HL-60 (cell line): Measurements from ENCODE around the gene KCTD14.

Experiments used
- DNase-seq, 2 experiments: peaks; one replicate each; pipeline ENCODE4 v3.0.0-alpha.2; 2010 to 2020; ENCODE audit warnings: low read depth in 1 of 2, low spot score in 1 of 2
- H3K27ac ChIP-seq: fragments of 250-450 bp; sonication (Bioruptor Pico); replicated peaks from 2 replicates; pipeline ENCODE4 v1.5.1; 2020; ENCODE audit warnings: mild to moderate bottlenecking, moderate library complexity
- H3K27me3 ChIP-seq: fragments of 250-450 bp; sonication (Bioruptor Pico); 2 replicates; pipeline ENCODE4 v1.5.1; 2021; ENCODE audit warnings: mild to moderate bottlenecking, moderate library complexity; ENCODE audit not compliant: insufficient read depth, poor library complexity, severe bottlenecking
- H3K4me3 ChIP-seq: replicated peaks from 2 replicates; pipeline ENCODE4 v1.5.1; 2011; ENCODE audit warnings: mild to moderate bottlenecking, control low read depth, low read length; ENCODE audit not compliant: insufficient read depth
- CTCF ChIP-seq: IDR thresholded peaks from one replicate; pipeline ENCODE4 v1.5.1; 2011; ENCODE audit warnings: low read length, control low read depth, inconsistent platforms; ENCODE audit not compliant: insufficient read depth
- GABPA ChIP-seq: IDR thresholded peaks from 2 replicates; pipeline ENCODE4 v1.6.1; 2012; ENCODE audit warnings: low read depth
- POLR2AphosphoS5 ChIP-seq: IDR thresholded peaks from 2 replicates; pipeline ENCODE4 v1.6.1; 2012; ENCODE audit warnings: low read depth
- REST ChIP-seq: IDR thresholded peaks from 2 replicates; pipeline ENCODE4 v1.6.1; 2012; ENCODE audit warnings: low read depth; ENCODE audit not compliant: insufficient replicate concordance
- SPI1 ChIP-seq: IDR thresholded peaks from 2 replicates; pipeline ENCODE4 v1.6.1; 2012; ENCODE audit warnings: low read depth, mild to moderate bottlenecking, borderline replicate concordance

KCTD14 gene

GRCh38 chr11:78010304-78010703 is 12.8 kb downstream of the KCTD14 start:
- no peak overlapping the region for H3K4me3 ChIP-seq

GRCh38 chr11:78009062-78009461 is 14.0 kb downstream of the KCTD14 start:
- no peak overlapping the region for H3K4me3 ChIP-seq
- no peaks in the 10 kb centered on the region for H3K27me3 ChIP-seq
- no peak for DNase-seq
- H3K27ac ChIP-seq = no peak overlapping the region
- TF ChIP-seq CTCF (no peak), GABPA (no peak), SPI1 (no peak), REST (no peak), POLR2AphosphoS5 (no peak)

More at GRCh38 chr11:78010304-78010703, 12.8 kb downstream of the KCTD14 start:
- no peak for DNase-seq
- no peak overlapping the region for H3K27ac ChIP-seq
- TF ChIP-seq GABPA = no peak
- no peak for TF ChIP-seq REST
- TF ChIP-seq SPI1 = no peak
- TF ChIP-seq POLR2AphosphoS5 = no peak
- no peak for TF ChIP-seq CTCF
- no peaks in the 10 kb centered on the region for H3K27me3 ChIP-seq

GRCh38 chr11:78000193-78000592 is 22.9 kb downstream of the KCTD14 start:
- DNase-seq = peak; percentile 21 to 55
- no peaks in the 10 kb centered on the region for H3K27me3 ChIP-seq
- TF ChIP-seq GABPA (no peak), REST (no peak), CTCF (peak; percentile 64)
- no peak overlapping the region for H3K4me3 ChIP-seq
- no peak overlapping the region for H3K27ac ChIP-seq
